ENCODE measurements around the gene RGL4. TPM values are rescaled to one million over a fixed set of nuclear protein-coding genes. Genes with fewer than 3 reads are reported as not detected.

The RGL4 gene
- total and polyA plus RNA-seq, 7 donors: 0.04 to 0.40 (median 0.18) TPM; not detected in 3

GRCh38 chr22:23716811-23717801 lies 26.3 kb downstream of the RGL4 start:
- H3K4me3 ChIP-seq: peak overlapping the region; percentile 98
- intact Hi-C loops (cut with DNase I): loop anchor here in 1 of 2 donors (5.0 kb wide), 1 partner anchor 35 kb away; no protein-coding TSS in a partner anchor
- H3K27me3 ChIP-seq (ENCODE audit: insufficient read depth in 3 of 3, low read length in 2 of 3): no peaks in the 10 kb centered on the region
- WGBS, 3 donors: 5 to 6% (median 5%) methylated on average over 79 to 84 of the region's 84 CpGs
- no peaks in the 10 kb centered on the region for H3K9me3 ChIP-seq
- peaks cover 3% of the 10 kb centered on the region for H3K4me1 ChIP-seq
- H3K36me3 ChIP-seq (ENCODE audit: insufficient read depth in 1 of 2, low read depth in 1 of 2): peaks cover 0 to 27% of the 10 kb centered on the region in 2 donors
- TF ChIP-seq CTCF (IDR thresholded peaks at IDR 0.05): no peak
- peak; percentile 92 to 97 (median 94) for ATAC-seq
- H3K27ac ChIP-seq: peak overlapping the region; percentile 85
- DNase-seq: peak; percentile 87 to 90

GRCh38 chr22:23718371-23719165 lies 27.8 kb downstream of the RGL4 start:
- Histone ChIP-seq H3K9me3 (no peaks in the 10 kb centered on the region), H3K27me3 (ENCODE audit: insufficient read depth in 3 of 3, low read length in 2 of 3) (no peaks in the 10 kb centered on the region), H3K4me1 (peaks cover 3% of the 10 kb centered on the region), H3K36me3 (ENCODE audit: insufficient read depth in 1 of 2, low read depth in 1 of 2) (peaks cover 0 to 12% of the 10 kb centered on the region in 2 donors), H3K27ac (no peak overlapping the region), H3K4me3 (no peak overlapping the region)
- 86 to 88% (median 86%) methylated on average over 17 of the region's 17 CpGs for WGBS, 3 donors
- ATAC-seq (no peak), DNase-seq (no peak)
- TF ChIP-seq CTCF (IDR thresholded peaks at IDR 0.05): no peak
- intact Hi-C loops (cut with DNase I): loop anchor here in 1 of 2 donors (5.0 kb wide), 1 partner anchor 36 kb away; no protein-coding TSS in a partner anchor

- DNase-seq (no peak), ATAC-seq (no peak)
- Histone ChIP-seq H3K4me3 (no peak overlapping the region), H3K27ac (no peak overlapping the region), H3K27me3 (ENCODE audit: insufficient read depth in 3 of 3, low read length in 2 of 3) (no peaks in the 10 kb centered on the region), H3K4me1 (peaks cover 3% of the 10 kb centered on the region), H3K36me3 (ENCODE audit: insufficient read depth in 1 of 2, low read depth in 1 of 2) (no peaks in the 10 kb centered on the region), H3K9me3 (no peaks in the 10 kb centered on the region)
- no peak for TF ChIP-seq CTCF (IDR thresholded peaks at IDR 0.05)
- intact Hi-C loops (cut with DNase I): no loop called here
- 71 to 77% (median 76%) methylated on average over 6 of the region's 6 CpGs for WGBS, 3 donors
These were observed 30.0 kb downstream of the RGL4 start for GRCh38 chr22:23720855-23721254.

GRCh38 chr22:23722160-23722559 lies 31.3 kb downstream of the RGL4 start:
- intact Hi-C loops (cut with DNase I): no loop called here
- 69 to 79% (median 74%) methylated on average over 4 of the region's 4 CpGs for WGBS, 3 donors
- Histone ChIP-seq H3K27me3 (ENCODE audit: insufficient read depth in 3 of 3, low read length in 2 of 3) (no peaks in the 10 kb centered on the region), H3K9me3 (no peaks in the 10 kb centered on the region), H3K4me1 (no peaks in the 10 kb centered on the region), H3K4me3 (no peak overlapping the region), H3K27ac (no peak overlapping the region), H3K36me3 (ENCODE audit: insufficient read depth in 1 of 2, low read depth in 1 of 2) (no peaks in the 10 kb centered on the region)
- ATAC-seq: no peak
- DNase-seq: no peak
- TF ChIP-seq CTCF (IDR thresholded peaks at IDR 0.05): no peak
